Naive thymus-derived CD4-positive, alpha-beta T cell (primary cell): Measurements from ENCODE around the gene DCBLD2. TPM values are rescaled to one million over a fixed set of nuclear protein-coding genes. Genes with fewer than 3 reads are reported as not detected.

ENCODE experiments used
- ATAC-seq: fragments of 150-1000 bp; cut with Tn5 transposase; 2 replicates; pipeline ENCODE4 v1.10.0; 2021; ENCODE audit warnings: mild to moderate bottlenecking, moderate library complexity
- CTCF ChIA-PET: fragments of 350-600 bp; sonication (Branson Sonifier 250); formaldehyde crosslinking; loops from one replicate; lab custom pipeline; 2021; ENCODE audit warnings: antibody characterized with exemption; lab: Charles Lee
- POLR2A ChIA-PET: fragments of 350-600 bp; sonication (Branson Sonifier 250); formaldehyde crosslinking; loops from one replicate; lab custom pipeline; 2021; ENCODE audit warnings: antibody characterized with exemption, inconsistent platforms; lab: Charles Lee
- DNase-seq, 9 donors: peaks; one replicate each; pipeline versions ENCODE4 v3.0.0 to v3.0.0-alpha.2; 2020 to 2022; ENCODE audit warnings: mixed read lengths in 1 of 9
- H3K27ac ChIP-seq: one replicate; pipeline ENCODE4 v1.7.0; 2013; ENCODE audit warnings: mild to moderate bottlenecking, low read depth, low read length, moderate library complexity
- H3K27me3 ChIP-seq, 2 donors: one replicate each; pipeline ENCODE4 v1.7.0; 2013; ENCODE audit warnings: low read length in 2 of 2, mild to moderate bottlenecking in 2 of 2, moderate library complexity in 2 of 2; ENCODE audit not compliant: control insufficient read depth in 2 of 2, insufficient read depth in 2 of 2
- H3K36me3 ChIP-seq, 3 experiments: 1 replicate in 2 of 3; 2 replicates in 1 of 3; pipeline ENCODE4 v1.7.0; 2013; ENCODE audit warnings: low read length in 3 of 3, mild to moderate bottlenecking in 3 of 3, moderate library complexity in 1 of 3; ENCODE audit not compliant: insufficient read depth in 3 of 3, control insufficient read depth in 2 of 3
- H3K4me1 ChIP-seq, 2 donors: one replicate each; pipeline ENCODE4 v1.7.0; 2013; ENCODE audit warnings: low read length in 2 of 2, mild to moderate bottlenecking in 2 of 2, moderate library complexity in 1 of 2; ENCODE audit not compliant: control insufficient read depth in 2 of 2, insufficient read depth in 2 of 2
- H3K4me3 ChIP-seq: 2 replicates; pipeline ENCODE4 v1.7.0; 2013; ENCODE audit warnings: mild to moderate bottlenecking, low read length
- H3K9me3 ChIP-seq, 3 experiments: 1 replicate in 2 of 3; 2 replicates in 1 of 3; pipeline ENCODE4 v1.7.0; 2013; ENCODE audit warnings: low read length in 3 of 3; ENCODE audit not compliant: control insufficient read depth in 2 of 3
- H3K27ac Mint-ChIP-seq, 9 donors: one replicate each; pipeline ENCODE4 v1.8.0; 2020 to 2022; ENCODE audit warnings: mixed read lengths in 9 of 9, mild to moderate bottlenecking in 8 of 9, moderate library complexity in 5 of 9, inconsistent platforms in 2 of 9
- H3K27me3 Mint-ChIP-seq, 5 donors: one replicate each; pipeline ENCODE4 v1.8.0; 2021 to 2022; ENCODE audit warnings: mixed read lengths in 5 of 5, mild to moderate bottlenecking in 1 of 5
- H3K36me3 Mint-ChIP-seq, 5 donors: one replicate each; pipeline ENCODE4 v1.8.0; 2020 to 2022; ENCODE audit warnings: mixed read lengths in 5 of 5, mild to moderate bottlenecking in 3 of 5, inconsistent platforms in 1 of 5
- H3K4me1 Mint-ChIP-seq, 7 donors: one replicate each; pipeline ENCODE4 v1.8.0; 2020 to 2022; ENCODE audit warnings: mixed read lengths in 7 of 7, mild to moderate bottlenecking in 3 of 7, inconsistent platforms in 1 of 7
- H3K4me3 Mint-ChIP-seq, 10 donors: one replicate each; pipeline ENCODE4 v1.8.0; 2020 to 2022; ENCODE audit warnings: mild to moderate bottlenecking in 10 of 10, mixed read lengths in 10 of 10, moderate library complexity in 6 of 10, inconsistent platforms in 2 of 10
- H3K9me3 Mint-ChIP-seq, 11 donors: one replicate each; pipeline ENCODE4 v1.8.0; 2020 to 2022; ENCODE audit warnings: mixed read lengths in 11 of 11, mild to moderate bottlenecking in 4 of 11, inconsistent platforms in 1 of 11, moderate library complexity in 1 of 11
- intact Hi-C, 2 donors: fragments of 100-400 bp; cut with micrococcal nuclease; formaldehyde crosslinking; loops; one replicate each; pipeline ENCODE4 v1.15.1; 2023
- polyA plus RNA-seq, 2 donors: library from polyadenylated mRNA; unstranded; fragments of 300-500 nt; fragmentation: Illumina TruSeq; gene quantifications; one replicate each; pipeline ENCODE4 v1.2.3, GENCODE V29; 2021
- total RNA-seq, 6 experiments: library from RNA in 5 of 6; stranded (reverse) in 5 of 6; gene quantifications; 1 replicate in 5 of 6; 2 replicates in 1 of 6; pipeline ENCODE4 v1.2.3 and lab custom pipeline; 2021 to 2026

The DCBLD2 gene
- total and polyA plus RNA-seq, 7 experiments from 2014 or later: 1.9 to 4.7 (median 2.9) TPM

- no peaks in the 10 kb centered on the region for H3K4me1 Mint-ChIP-seq
- no peaks in the 10 kb centered on the region for H3K36me3 Mint-ChIP-seq
- ATAC-seq (no peak), DNase-seq (no peak)
- no peak overlapping the region for H3K4me3 Mint-ChIP-seq
- Histone ChIP-seq H3K27ac (no peak overlapping the region), H3K4me3 (no peak overlapping the region), H3K9me3 (no peaks in the 10 kb centered on the region), H3K27me3 (peaks cover 0 to 3% of the 10 kb centered on the region in 2 donors), H3K4me1 (no peaks in the 10 kb centered on the region), H3K36me3 (no peaks in the 10 kb centered on the region)
- no peak overlapping the region for H3K27ac Mint-ChIP-seq
- no peaks in the 10 kb centered on the region for H3K9me3 Mint-ChIP-seq
- peaks cover 18 to 58% (median 23%) of the 10 kb centered on the region in 5 donors for H3K27me3 Mint-ChIP-seq
- POLR2A ChIA-PET: no interaction called here
- CTCF ChIA-PET: interaction anchor here (0.6 kb wide), 1 partner anchor 17 kb away, joined by 5 read pairs; no protein-coding TSS in a partner anchor
- intact Hi-C loops: no loop called here
Measured at GRCh38 chr3:98920166-98920565, 18.7 kb upstream of the DCBLD2 start.

- H3K27me3 Mint-ChIP-seq: peaks cover 20 to 51% (median 25%) of the 10 kb centered on the region in 5 donors
- H3K4me1 ChIP-seq: no peaks in the 10 kb centered on the region
Measured at GRCh38 chr3:98918586-98918985, 17.1 kb upstream of the DCBLD2 start.

GRCh38 chr3:98917608-98918007, 16.1 kb upstream of the DCBLD2 start:
- ATAC-seq (no peak), DNase-seq (no peak)
- Histone ChIP-seq H3K27me3 (peaks cover 0 to 3% of the 10 kb centered on the region in 2 donors), H3K27ac (no peak overlapping the region), H3K36me3 (no peaks in the 10 kb centered on the region), H3K4me3 (no peak overlapping the region), H3K9me3 (no peaks in the 10 kb centered on the region), H3K4me1 (no peaks in the 10 kb centered on the region)
- no peaks in the 10 kb centered on the region for H3K36me3 Mint-ChIP-seq
- no peaks in the 10 kb centered on the region for H3K4me1 Mint-ChIP-seq
- peaks cover 20 to 45% (median 25%) of the 10 kb centered on the region in 5 donors for H3K27me3 Mint-ChIP-seq
- intact Hi-C loops: no loop called here
- POLR2A ChIA-PET: no interaction called here
- CTCF ChIA-PET: no interaction called here
- no peak overlapping the region for H3K27ac Mint-ChIP-seq
- no peaks in the 10 kb centered on the region for H3K9me3 Mint-ChIP-seq
- no peak overlapping the region for H3K4me3 Mint-ChIP-seq

More at GRCh38 chr3:98918586-98918985, 17.1 kb upstream of the DCBLD2 start:
- intact Hi-C loops: no loop called here
- Histone ChIP-seq H3K36me3 (no peaks in the 10 kb centered on the region), H3K27ac (no peak overlapping the region), H3K9me3 (no peaks in the 10 kb centered on the region), H3K4me3 (no peak overlapping the region), H3K27me3 (peaks cover 0 to 3% of the 10 kb centered on the region in 2 donors)
- POLR2A ChIA-PET: no interaction called here
- no peak for ATAC-seq
- no peak for DNase-seq
- Mint-ChIP-seq H3K4me1 (no peaks in the 10 kb centered on the region), H3K27ac (no peak overlapping the region), H3K4me3 (no peak overlapping the region), H3K9me3 (no peaks in the 10 kb centered on the region), H3K36me3 (no peaks in the 10 kb centered on the region)
- CTCF ChIA-PET: no interaction called here

GRCh38 chr3:98914210-98915080, 12.9 kb upstream of the DCBLD2 start:
- Histone ChIP-seq H3K27ac (no peak overlapping the region), H3K36me3 (no peaks in the 10 kb centered on the region), H3K4me3 (no peak overlapping the region), H3K9me3 (no peaks in the 10 kb centered on the region), H3K4me1 (no peaks in the 10 kb centered on the region), H3K27me3 (peaks cover 0 to 3% of the 10 kb centered on the region in 2 donors)
- H3K36me3 Mint-ChIP-seq: peaks cover 0 to 4% (median 0%) of the 10 kb centered on the region in 5 donors
- POLR2A ChIA-PET: no interaction called here
- no peak for ATAC-seq
- no peaks in the 10 kb centered on the region for H3K4me1 Mint-ChIP-seq
- intact Hi-C loops: no loop called here
- DNase-seq: no peak
- peaks cover 0 to 21% (median 8%) of the 10 kb centered on the region in 11 donors for H3K9me3 Mint-ChIP-seq
- no peak overlapping the region for H3K27ac Mint-ChIP-seq
- peaks cover 28 to 49% (median 33%) of the 10 kb centered on the region in 5 donors for H3K27me3 Mint-ChIP-seq
- CTCF ChIA-PET: no interaction called here
- no peak overlapping the region for H3K4me3 Mint-ChIP-seq

GRCh38 chr3:98912448-98912847, 11.0 kb upstream of the DCBLD2 start:
- Mint-ChIP-seq H3K4me3 (no peak overlapping the region), H3K9me3 (peaks cover 0 to 39% (median 10%) of the 10 kb centered on the region in 11 donors), H3K27me3 (peaks cover 26 to 52% (median 29%) of the 10 kb centered on the region in 5 donors), H3K36me3 (peaks cover 0 to 6% (median 0%) of the 10 kb centered on the region in 5 donors), H3K27ac (no peak overlapping the region), H3K4me1 (no peaks in the 10 kb centered on the region)
- H3K36me3 ChIP-seq: no peaks in the 10 kb centered on the region
- CTCF ChIA-PET: no interaction called here
- H3K9me3 ChIP-seq: no peaks in the 10 kb centered on the region
- intact Hi-C loops: no loop called here
- DNase-seq (no peak), ATAC-seq (no peak)
- no peaks in the 10 kb centered on the region for H3K27me3 ChIP-seq
- POLR2A ChIA-PET: no interaction called here
- H3K4me3 ChIP-seq: no peak overlapping the region
- no peak overlapping the region for H3K27ac ChIP-seq
- no peaks in the 10 kb centered on the region for H3K4me1 ChIP-seq

GRCh38 chr3:98906230-98906629, 4.7 kb upstream of the DCBLD2 start:
- H3K36me3 ChIP-seq: no peaks in the 10 kb centered on the region
- ChIA-PET CTCF (no interaction called here), POLR2A (no interaction called here)
- H3K27ac ChIP-seq: no peak overlapping the region
- ATAC-seq (no peak), DNase-seq (no peak)
- Mint-ChIP-seq H3K4me3 (no peak overlapping the region), H3K4me1 (peaks cover 5 to 14% (median 8%) of the 10 kb centered on the region in 7 donors), H3K36me3 (peaks cover 0 to 6% (median 0%) of the 10 kb centered on the region in 5 donors), H3K27ac (no peak overlapping the region), H3K27me3 (peaks cover 19 to 50% (median 35%) of the 10 kb centered on the region in 5 donors), H3K9me3 (peaks cover 0 to 33% (median 8%) of the 10 kb centered on the region in 11 donors)
- no peak overlapping the region for H3K4me3 ChIP-seq
- no peaks in the 10 kb centered on the region for H3K27me3 ChIP-seq
- peaks cover 0 to 5% of the 10 kb centered on the region in 2 donors for H3K4me1 ChIP-seq
- intact Hi-C loops: loop anchor here in 1 of 2 donors (10.0 kb wide), 1 partner anchor 1489 kb away; no protein-coding TSS in a partner anchor
- no peaks in the 10 kb centered on the region for H3K9me3 ChIP-seq
